ENCODE measurements around the gene TAP2.

The TAP2 gene

DNA sequence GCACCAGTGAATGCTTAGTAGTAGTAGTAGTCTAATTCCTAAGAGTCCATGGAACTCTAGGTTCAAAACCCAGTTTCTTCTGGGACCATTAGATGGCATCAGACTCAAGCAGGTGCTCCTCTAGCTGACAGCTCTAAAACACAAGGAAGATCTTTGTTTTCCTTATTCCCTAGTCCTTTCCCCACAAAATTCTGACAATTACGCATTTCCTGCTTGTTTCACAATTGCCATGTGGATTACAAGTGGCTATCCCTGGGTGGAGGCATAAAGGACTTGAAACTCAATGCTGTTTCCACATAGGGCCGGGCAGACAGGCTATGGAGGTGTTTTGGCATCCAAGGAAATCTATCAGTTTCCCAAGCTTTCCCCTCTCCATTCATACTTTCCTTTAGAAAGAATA is 12.6 kb downstream of the TAP2 start:
- TF ChIP-seq, protein P1, sequence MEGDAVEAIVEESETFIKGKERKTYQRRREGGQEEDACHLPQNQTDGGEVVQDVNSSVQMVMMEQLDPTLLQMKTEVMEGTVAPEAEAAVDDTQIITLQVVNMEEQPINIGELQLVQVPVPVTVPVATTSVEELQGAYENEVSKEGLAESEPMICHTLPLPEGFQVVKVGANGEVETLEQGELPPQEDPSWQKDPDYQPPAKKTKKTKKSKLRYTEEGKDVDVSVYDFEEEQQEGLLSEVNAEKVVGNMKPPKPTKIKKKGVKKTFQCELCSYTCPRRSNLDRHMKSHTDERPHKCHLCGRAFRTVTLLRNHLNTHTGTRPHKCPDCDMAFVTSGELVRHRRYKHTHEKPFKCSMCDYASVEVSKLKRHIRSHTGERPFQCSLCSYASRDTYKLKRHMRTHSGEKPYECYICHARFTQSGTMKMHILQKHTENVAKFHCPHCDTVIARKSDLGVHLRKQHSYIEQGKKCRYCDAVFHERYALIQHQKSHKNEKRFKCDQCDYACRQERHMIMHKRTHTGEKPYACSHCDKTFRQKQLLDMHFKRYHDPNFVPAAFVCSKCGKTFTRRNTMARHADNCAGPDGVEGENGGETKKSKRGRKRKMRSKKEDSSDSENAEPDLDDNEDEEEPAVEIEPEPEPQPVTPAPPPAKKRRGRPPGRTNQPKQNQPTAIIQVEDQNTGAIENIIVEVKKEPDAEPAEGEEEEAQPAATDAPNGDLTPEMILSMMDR (IDR thresholded peaks at IDR 0.05), result peak; percentile 28; the same call in 1 of the 2 replicates

DNA sequence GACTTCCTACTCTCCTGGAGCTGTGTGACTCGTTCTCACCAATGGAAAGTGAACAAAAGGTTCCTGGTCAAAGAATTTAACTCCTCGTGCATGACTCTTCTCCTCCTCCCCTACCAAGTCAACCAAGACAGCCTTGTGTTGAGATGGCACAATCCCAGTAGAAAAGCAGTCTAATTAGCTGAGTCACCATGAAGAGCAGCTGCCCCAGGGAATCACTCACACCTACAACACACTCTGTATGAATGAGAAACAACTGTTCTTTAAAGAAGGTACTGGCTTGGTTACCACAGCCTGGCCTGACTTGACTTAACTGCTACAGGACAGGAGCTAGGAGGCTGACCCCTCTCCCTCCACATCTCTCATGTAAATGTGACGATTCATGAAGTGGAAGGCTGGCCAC is 18.8 kb downstream of the TAP2 start:
- TF ChIP-seq, protein P1 (IDR thresholded peaks at IDR 0.05), result no peak

DNA sequence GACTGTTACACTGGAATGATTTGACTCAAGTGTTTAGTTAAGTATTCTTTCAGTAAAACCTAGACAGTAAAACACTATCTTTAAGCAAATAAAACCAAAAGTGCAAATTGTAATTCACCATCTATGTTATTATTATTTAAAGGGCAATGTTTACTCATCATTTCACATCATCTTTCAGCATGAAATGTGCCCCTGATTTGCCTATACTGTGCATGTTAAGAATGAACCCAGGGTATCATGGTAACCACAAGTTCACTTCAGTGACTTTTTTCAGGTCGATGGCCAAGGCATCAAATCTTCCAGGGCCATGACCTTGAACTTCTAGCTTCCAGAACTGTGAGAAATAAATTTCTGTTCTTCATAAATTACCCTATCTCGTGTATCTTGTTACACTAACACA is 19.7 kb downstream of the TAP2 start:
- TF ChIP-seq, protein P1 (IDR thresholded peaks at IDR 0.05), result no peak

DNA sequence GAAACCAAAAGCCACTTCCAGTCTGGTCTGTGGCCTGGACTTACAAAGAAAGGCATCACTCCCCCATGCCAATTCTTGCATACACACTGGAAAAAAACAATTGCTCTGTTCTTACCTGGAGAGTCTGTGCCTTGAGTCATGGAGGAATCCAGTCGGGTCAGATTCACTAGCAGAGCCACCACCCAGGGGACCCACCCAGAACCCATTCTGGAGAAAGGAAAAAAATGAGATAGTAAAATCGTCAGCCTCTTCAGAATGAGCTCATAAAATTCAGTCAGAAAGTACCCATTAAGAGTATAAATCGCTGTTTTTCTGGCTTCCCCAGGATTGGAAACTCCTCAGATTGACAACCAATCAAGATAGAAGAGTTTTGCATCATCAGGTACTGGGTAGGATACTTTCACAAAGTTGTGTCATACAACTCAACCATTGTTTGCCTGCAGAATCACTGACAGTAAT is 21.8 kb downstream of the TAP2 start, which contains the start of gene HLA-DOB:
Gene HLA-DOB (minus strand): TSS at position 257 of the 459 bp plus-strand sequence. CDS start 51 bp downstream, at position 206.
- TF ChIP-seq, protein P1 (IDR thresholded peaks at IDR 0.05), result no peak

DNA sequence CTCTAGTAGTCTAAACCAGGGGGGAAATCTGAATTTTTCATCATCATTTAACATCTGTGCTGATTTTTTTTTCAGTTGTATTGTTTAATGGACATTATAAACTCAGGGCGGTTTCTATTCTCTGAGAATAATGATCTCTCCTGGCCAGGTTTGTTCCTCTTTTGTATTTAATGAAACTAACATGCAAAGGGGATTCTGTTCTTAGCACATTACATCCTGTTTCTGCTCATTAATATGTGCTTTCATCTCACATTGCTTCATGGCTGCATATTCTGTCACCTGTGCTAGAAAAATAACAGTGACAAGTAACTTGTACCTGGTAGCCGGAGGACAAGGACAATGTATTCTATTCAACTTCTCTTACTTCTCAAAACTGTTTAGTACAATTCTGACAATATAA is 22.5 kb downstream of the TAP2 start:
- TF ChIP-seq, protein P1 (IDR thresholded peaks at IDR 0.05), result no peak

DNA sequence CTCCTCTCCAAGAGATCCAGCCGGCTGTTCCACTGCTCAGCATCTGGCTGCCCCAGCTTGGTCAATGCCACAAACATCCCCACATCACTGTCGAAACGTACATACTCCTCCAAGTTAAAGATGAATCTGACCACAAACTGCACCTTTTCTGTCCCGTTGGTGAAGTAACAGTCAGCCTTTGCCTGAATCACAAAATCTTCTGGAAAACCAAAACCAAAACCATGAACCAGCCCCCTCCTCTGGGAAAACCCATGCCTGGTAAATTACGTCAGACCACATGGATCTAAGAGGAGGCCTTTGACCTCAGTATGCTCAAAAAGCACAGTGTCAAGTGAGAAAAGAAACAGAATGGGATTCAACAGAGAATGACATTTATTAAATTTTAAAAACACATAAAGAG is 23.4 kb downstream of the TAP2 start:
- TF ChIP-seq, protein P1 (IDR thresholded peaks at IDR 0.05), result no peak

DNA sequence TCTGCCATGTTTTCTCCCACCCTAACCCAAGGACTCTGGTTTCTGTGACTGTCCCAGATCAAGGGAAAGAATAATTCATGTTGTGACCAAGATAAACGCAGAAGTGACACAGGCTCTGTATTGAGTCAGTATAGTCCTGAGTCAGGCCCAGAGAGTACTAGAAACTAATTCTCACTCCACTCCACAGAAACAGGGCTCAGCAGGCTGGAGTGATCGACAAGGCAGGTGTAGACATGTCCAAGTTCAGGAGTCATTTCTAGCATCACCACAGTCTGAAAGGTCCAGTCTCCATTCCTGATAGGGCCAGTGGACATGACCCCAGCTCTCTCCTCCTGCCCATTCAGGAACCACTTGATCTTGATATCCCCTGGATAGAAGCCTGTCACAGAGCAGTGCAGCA is 24.4 kb downstream of the TAP2 start:
- TF ChIP-seq, protein P1 (IDR thresholded peaks at IDR 0.05), result no peak

DNA sequence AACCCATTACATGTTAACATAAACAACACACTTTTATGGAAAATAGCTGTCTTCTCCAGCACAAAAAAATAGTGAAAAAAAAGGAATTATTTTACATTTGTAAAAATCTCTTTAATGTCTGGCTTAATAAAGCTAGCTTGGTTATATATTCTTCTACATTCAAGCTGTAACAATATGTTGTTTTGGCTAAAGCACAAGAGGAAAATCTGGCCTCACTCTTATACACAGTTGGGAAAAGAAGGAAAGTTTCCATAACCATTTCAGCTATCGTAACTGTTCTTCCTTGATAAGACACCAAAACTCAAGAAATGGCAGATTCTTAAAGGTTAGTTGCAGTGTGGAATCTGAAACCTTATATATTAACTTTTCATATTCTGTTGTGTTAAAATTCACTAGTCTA is 29.4 kb downstream of the TAP2 start:
- TF ChIP-seq, protein P1 (IDR thresholded peaks at IDR 0.05), result no peak

Measured in LNCAP (cell line).